Measurements from ENCODE around the gene ARL8B.
"Not testable (repeated sequence)": the region's sequence is repeated elsewhere in the genome, so short reads cannot be mapped to it uniquely, and the experiment has no call there.

The ARL8B gene

GRCh38 chr3:5143464-5143863 lies 21.4 kb downstream of the ARL8B start:
- in situ Hi-C loops (cut with MboI; ENCODE audit: low sequenced_read_pairs) = no loop called here

- in situ Hi-C loops (cut with MboI; ENCODE audit: low sequenced_read_pairs) = no loop called here
Observed at GRCh38 chr3:5144316-5144994, 22.4 kb downstream of the ARL8B start.

GRCh38 chr3:5145120-5145519 lies 23.0 kb downstream of the ARL8B start:
- in situ Hi-C loops (cut with MboI; ENCODE audit: low sequenced_read_pairs) = no loop called here

- in situ Hi-C loops (cut with MboI; ENCODE audit: low sequenced_read_pairs) = not testable (repeated sequence)
Observed at GRCh38 chr3:5147152-5147551, 25.1 kb downstream of the ARL8B start.

GRCh38 chr3:5149306-5149880 lies 27.3 kb downstream of the ARL8B start:
- in situ Hi-C loops (cut with MboI; ENCODE audit: low sequenced_read_pairs) = no loop called here

GRCh38 chr3:5151586-5151985 lies 29.5 kb downstream of the ARL8B start:
- in situ Hi-C loops (cut with MboI; ENCODE audit: low sequenced_read_pairs) = no loop called here

- in situ Hi-C loops (cut with MboI; ENCODE audit: low sequenced_read_pairs) = no loop called here
Observed at GRCh38 chr3:5153074-5153473, 31.0 kb downstream of the ARL8B start.

GRCh38 chr3:5155241-5155640 lies 33.1 kb downstream of the ARL8B start:
- in situ Hi-C loops (cut with MboI; ENCODE audit: low sequenced_read_pairs) = no loop called here

GRCh38 chr3:5160321-5160720 lies 38.2 kb downstream of the ARL8B start:
- in situ Hi-C loops (cut with MboI; ENCODE audit: low sequenced_read_pairs) = no loop called here

- in situ Hi-C loops (cut with MboI; ENCODE audit: low sequenced_read_pairs) = no loop called here
Observed at GRCh38 chr3:5160940-5161858, 39.1 kb downstream of the ARL8B start.

GRCh38 chr3:5162102-5162501 lies 40.0 kb downstream of the ARL8B start:
- in situ Hi-C loops (cut with MboI; ENCODE audit: low sequenced_read_pairs) = no loop called here

GRCh38 chr3:5165698-5166097 lies 43.6 kb downstream of the ARL8B start:
- in situ Hi-C loops (cut with MboI; ENCODE audit: low sequenced_read_pairs) = no loop called here

- in situ Hi-C loops (cut with MboI; ENCODE audit: low sequenced_read_pairs) = no loop called here
Observed at GRCh38 chr3:5166846-5167245, 44.8 kb downstream of the ARL8B start.

- in situ Hi-C loops (cut with MboI; ENCODE audit: low sequenced_read_pairs) = no loop called here
Observed at GRCh38 chr3:5168110-5168509, 46.0 kb downstream of the ARL8B start.

- in situ Hi-C loops (cut with MboI; ENCODE audit: low sequenced_read_pairs) = no loop called here
Observed at GRCh38 chr3:5169807-5170206, 47.7 kb downstream of the ARL8B start.

GRCh38 chr3:5170975-5171374 lies 48.9 kb downstream of the ARL8B start:
- in situ Hi-C loops (cut with MboI; ENCODE audit: low sequenced_read_pairs) = no loop called here

- in situ Hi-C loops (cut with MboI; ENCODE audit: low sequenced_read_pairs) = no loop called here
Observed at GRCh38 chr3:5172018-5172417, 49.9 kb downstream of the ARL8B start.

- in situ Hi-C loops (cut with MboI; ENCODE audit: low sequenced_read_pairs) = not testable (repeated sequence)
Observed at GRCh38 chr3:5179036-5179435, 56.9 kb downstream of the ARL8B start.

GRCh38 chr3:5181469-5182141 lies 59.5 kb downstream of the ARL8B start:
- in situ Hi-C loops (cut with MboI; ENCODE audit: low sequenced_read_pairs) = no loop called here

- in situ Hi-C loops (cut with MboI; ENCODE audit: low sequenced_read_pairs) = not testable (repeated sequence)
Observed at GRCh38 chr3:5183714-5184113, 61.6 kb downstream of the ARL8B start.

GRCh38 chr3:5184499-5184898 lies 62.4 kb downstream of the ARL8B start:
- in situ Hi-C loops (cut with MboI; ENCODE audit: low sequenced_read_pairs) = no loop called here
